Measurements from ENCODE around the gene PLEKHH1. TPM values are rescaled to one million over a fixed set of nuclear protein-coding genes. Genes with fewer than 3 reads are reported as not detected.
A peak's percentile ranks its signal among the peaks of the same experiment; 100 is the strongest.

The PLEKHH1 gene
- total RNA-seq, 2 donors from 2014 or later: 32.7 to 54.7 TPM

DNA sequence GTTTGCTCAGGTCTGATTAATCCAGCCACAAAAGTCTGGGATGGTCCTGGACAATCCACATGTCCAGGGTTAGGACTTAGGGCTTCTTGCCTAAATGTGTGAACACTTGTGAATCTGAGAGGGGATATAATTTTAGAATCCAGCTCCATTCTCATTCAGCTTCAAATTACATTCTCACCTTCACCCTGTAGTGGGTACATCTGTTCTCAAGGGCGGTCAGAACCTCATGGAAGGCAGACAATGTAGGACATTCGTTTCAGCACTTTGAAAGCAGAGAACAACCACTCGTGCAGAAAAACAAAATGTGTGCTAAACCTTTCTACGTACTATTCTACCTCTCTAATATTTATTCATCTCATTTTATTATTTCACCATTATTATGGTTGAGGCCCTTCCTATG, 45.8 kb upstream of the PLEKHH1 start:
- Histone ChIP-seq H3K4me3 (no peak overlapping the region), H3K9me3 (no peaks in the 10 kb centered on the region), H3K4me1 (peaks cover 12% of the 10 kb centered on the region), H3K27ac (no peak overlapping the region), H3K27me3 (no peaks in the 10 kb centered on the region), H3K36me3 (replicated peaks in 1 of 2; ENCODE audit: insufficient read depth in 1 of 2, low read depth in 2 of 2) (no peaks in the 10 kb centered on the region)
- whole genome bisulfite sequencing, 2 donors: 71 to 87% methylated on average over 4 of the region's 4 CpGs
- no peak for TF ChIP-seq POLR2A (IDR thresholded peaks at IDR 0.05)
- TF ChIP-seq CTCF (IDR thresholded peaks at IDR 0.05): no peak
- intact Hi-C loops (cut with DNase I): no loop called here
- ATAC-seq (no peak), DNase-seq (no peak)

DNA sequence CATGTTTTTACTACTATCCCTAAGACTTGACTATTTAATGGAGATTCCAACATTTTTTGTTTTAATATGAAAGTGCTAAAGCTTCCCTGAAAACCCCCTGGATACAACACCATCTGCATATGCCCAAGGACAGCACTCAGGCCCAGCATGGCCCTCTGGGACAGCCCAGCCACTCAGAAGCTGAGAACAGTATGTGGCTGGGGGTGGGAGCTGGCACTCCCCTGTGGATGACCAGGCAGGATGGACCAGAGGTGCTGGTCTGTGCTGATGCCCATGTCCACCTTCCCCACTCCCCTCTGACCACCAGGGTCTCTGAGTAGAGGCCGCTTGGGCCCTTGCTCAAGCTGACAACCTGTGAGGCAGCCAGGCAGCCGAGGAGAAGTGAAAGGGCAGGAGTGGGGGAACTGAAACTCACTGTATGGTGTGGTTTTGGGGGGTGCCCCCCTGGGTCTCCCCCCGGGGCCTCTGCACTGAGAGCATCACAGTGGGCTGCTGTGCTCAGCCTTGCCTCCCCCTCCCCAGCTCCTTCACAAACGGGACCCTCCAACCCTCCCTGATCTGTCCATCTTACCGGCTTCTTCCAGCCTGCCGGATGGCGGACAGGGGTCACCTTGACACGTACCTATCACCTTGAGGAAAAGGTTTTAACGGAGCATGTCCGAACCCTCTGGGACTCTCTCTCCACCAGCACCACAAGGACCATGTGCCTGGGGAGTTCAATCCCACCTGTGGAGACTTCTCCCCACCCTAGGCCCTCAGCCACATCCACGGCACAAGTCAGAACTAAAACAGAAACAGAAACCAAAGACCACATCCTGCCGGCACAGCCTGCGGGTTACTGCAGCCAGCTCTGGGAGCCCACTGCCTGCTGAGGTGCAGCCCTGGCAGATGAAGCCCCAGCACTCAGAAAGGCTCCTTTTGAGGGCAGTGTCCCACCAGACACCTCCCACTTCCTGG, 44.9 kb upstream of the PLEKHH1 start, which contains the start of gene TMEM229B:
TMEM229B (minus strand) TSS at position 785 of the 957 bp plus-strand sequence. CDS start 14,798 bp downstream, outside the sequence.
- intact Hi-C loops (cut with DNase I): no loop called here
- DNase-seq (peak in 2 of 4 donors; percentile 19 to 45), ATAC-seq (no peak)
- Histone ChIP-seq H3K36me3 (replicated peaks in 1 of 2; ENCODE audit: insufficient read depth in 1 of 2, low read depth in 2 of 2) (no peaks in the 10 kb centered on the region), H3K4me3 (no peak within 1 kb of the TSS), H3K27ac (peak within 1 kb of the TSS in 1 of 4 donors; percentile 31), H3K27me3 (no peaks in the 10 kb centered on the region), H3K9me3 (no peaks in the 10 kb centered on the region), H3K4me1 (peaks cover 17% of the 10 kb centered on the region)
- TF ChIP-seq POLR2A (IDR thresholded peaks at IDR 0.05) (no peak), CTCF (IDR thresholded peaks at IDR 0.05) (no peak)
- 65 to 72% methylated on average over 11 to 13 of the region's 13 CpGs for WGBS, 2 donors

GRCh38 chr14:67490196-67490595, 42.9 kb upstream of the PLEKHH1 start:
- Histone ChIP-seq H3K27ac (no peak overlapping the region), H3K36me3 (replicated peaks in 1 of 2; ENCODE audit: insufficient read depth in 1 of 2, low read depth in 2 of 2) (no peaks in the 10 kb centered on the region), H3K4me3 (no peak overlapping the region), H3K27me3 (no peaks in the 10 kb centered on the region), H3K9me3 (peaks cover 0 to 5% (median 0%) of the 10 kb centered on the region in 3 donors), H3K4me1 (peaks cover 25% of the 10 kb centered on the region)
- TF ChIP-seq POLR2A (IDR thresholded peaks at IDR 0.05) (no peak), CTCF (IDR thresholded peaks at IDR 0.05) (no peak)
- DNase-seq (peak in 3 of 4 donors; percentile 13 to 39 (median 32)), ATAC-seq (no peak)
- intact Hi-C loops (cut with DNase I): no loop called here
- WGBS, 2 donors: 84 to 88% methylated on average over 2 to 4 of the region's 4 CpGs

DNA sequence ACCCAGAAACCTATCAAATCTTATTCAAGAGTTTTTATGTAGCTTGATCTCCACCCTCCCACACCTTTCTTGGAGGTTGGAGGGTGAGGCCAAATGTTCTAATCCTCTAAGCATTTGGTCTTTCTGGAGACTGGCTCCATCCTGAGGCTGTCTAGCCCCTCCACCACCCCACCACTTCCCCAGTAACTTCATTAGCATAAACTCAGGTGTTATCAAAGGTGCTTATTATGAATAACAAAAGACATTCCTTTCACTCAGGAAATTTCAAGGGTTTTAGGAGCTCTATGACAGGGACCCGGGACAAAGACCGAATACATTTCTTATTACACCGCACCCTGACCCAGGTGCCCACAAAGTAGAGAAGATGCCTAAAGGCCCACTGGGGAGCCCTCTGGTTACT, 41.8 kb upstream of the PLEKHH1 start:
- peaks cover 0 to 5% (median 0%) of the 10 kb centered on the region in 3 donors for H3K9me3 ChIP-seq
- no peaks in the 10 kb centered on the region for H3K36me3 ChIP-seq (replicated peaks in 1 of 2; ENCODE audit: insufficient read depth in 1 of 2, low read depth in 2 of 2)
- WGBS, 2 donors: 77 to 98% methylated on average over 3 of the region's 3 CpGs
- ATAC-seq: no peak
- H3K27ac ChIP-seq: peak overlapping the region in 3 of 4 donors; percentile 61 to 65 (median 63)
- intact Hi-C loops (cut with DNase I): no loop called here
- H3K4me1 ChIP-seq: peaks cover 32% of the 10 kb centered on the region
- no peak for DNase-seq
- no peak for TF ChIP-seq CTCF (IDR thresholded peaks at IDR 0.05)
- TF ChIP-seq POLR2A (IDR thresholded peaks at IDR 0.05): no peak
- no peaks in the 10 kb centered on the region for H3K27me3 ChIP-seq
- H3K4me3 ChIP-seq: no peak overlapping the region
